ENCODE data around the gene GBF1. TPM values are rescaled to one million over a fixed set of nuclear protein-coding genes. Genes with fewer than 3 reads are reported as not detected.

Gene GBF1
- total and polyA plus RNA-seq, 2 donors: 22.9 to 29.3 TPM

- Histone ChIP-seq H3K4me1 (ENCODE audit: insufficient read depth) (no peaks in the 10 kb centered on the region), H3K27ac (ENCODE audit: low read depth) (no peak overlapping the region)
- WGBS: 76% methylated on average over 9 of the region's 9 CpGs
Observed at GRCh38 chr10:102416283-102416682, 171.0 kb downstream of the GBF1 start.

DNA sequence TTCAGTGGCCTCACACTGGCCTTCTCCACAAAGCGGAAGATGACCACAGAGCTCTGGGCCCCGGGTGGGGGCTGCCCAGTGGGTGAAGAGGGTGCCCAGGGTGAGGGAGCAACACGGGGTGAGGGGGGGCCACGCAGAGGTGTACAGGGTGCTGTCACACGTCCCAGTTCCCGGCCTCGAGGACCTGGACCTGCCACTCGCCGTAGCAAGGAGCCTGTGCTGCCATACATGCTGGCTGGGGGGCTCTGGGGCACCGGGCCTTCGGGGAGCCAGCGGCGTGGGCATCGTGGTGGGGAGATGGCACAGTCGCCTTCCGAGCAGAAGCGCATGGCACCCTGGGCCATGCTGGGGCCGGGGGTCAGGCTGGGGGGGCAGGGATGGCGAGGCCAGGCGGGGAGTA, 171.4 kb downstream of the GBF1 start:
- Histone ChIP-seq H3K4me3 (ENCODE audit: low read depth, low read length) (no peak overlapping the region), H3K36me3 (ENCODE audit: insufficient read depth) (no peaks in the 10 kb centered on the region), H3K4me1 (ENCODE audit: insufficient read depth) (no peaks in the 10 kb centered on the region), H3K27ac (ENCODE audit: low read depth) (no peak overlapping the region)
- no peak for DNase-seq (ENCODE audit: extremely low spot score)
- 85% methylated on average over 20 of the region's 20 CpGs for WGBS

More at GRCh38 chr10:102416283-102416682, 171.0 kb downstream of the GBF1 start:
- DNase-seq (ENCODE audit: extremely low spot score): no peak
- H3K36me3 ChIP-seq (ENCODE audit: insufficient read depth): no peaks in the 10 kb centered on the region
- no peak overlapping the region for H3K4me3 ChIP-seq (ENCODE audit: low read depth, low read length)

DNA sequence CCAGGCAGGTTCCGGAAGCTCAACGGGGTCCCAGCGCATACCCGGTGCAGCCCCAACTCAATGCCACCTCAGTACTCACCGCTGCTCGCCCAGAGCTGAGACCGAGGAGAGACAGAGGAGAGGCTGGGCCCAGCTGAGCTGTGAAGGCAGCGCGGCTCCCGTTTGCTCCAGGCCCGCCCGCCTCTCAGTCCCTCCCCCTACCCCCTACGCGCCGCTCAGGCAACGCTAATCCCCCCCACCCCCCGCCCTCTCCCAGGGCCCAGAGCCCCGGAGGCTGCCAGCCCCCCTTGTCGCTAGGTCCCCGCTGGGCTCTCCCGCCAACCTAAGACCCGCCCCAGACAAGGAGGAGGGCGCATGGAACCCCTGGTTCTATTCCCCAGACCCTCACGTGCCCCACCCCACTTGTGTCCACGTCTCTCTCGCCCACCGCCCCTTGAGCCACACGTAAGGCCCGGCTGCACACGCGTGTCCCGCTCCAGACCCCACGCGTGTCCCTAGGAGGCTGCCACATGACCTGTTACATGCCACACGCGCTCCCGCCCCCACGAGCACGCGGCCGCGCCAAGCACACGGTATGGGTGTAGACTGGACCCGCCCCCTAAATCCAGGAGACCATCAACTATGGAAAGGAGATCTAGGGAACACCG, 173.4 kb downstream of the GBF1 start, which contains the start of gene PSD:
TSS of gene PSD (minus strand) at position 164 of the 647 bp plus-strand sequence. CDS start 1,747 bp downstream, outside the sequence.
- DNase-seq (ENCODE audit: extremely low spot score): no peak
- Histone ChIP-seq H3K27ac (ENCODE audit: low read depth) (no peak within 1 kb of the TSS), H3K4me3 (ENCODE audit: low read depth, low read length) (peak within 1 kb of the TSS; percentile 89), H3K36me3 (ENCODE audit: insufficient read depth) (no peaks in the 10 kb centered on the region), H3K4me1 (ENCODE audit: insufficient read depth) (no peaks in the 10 kb centered on the region)
- 2% methylated on average over 45 of the region's 45 CpGs for WGBS

- Histone ChIP-seq H3K4me3 (ENCODE audit: low read depth, low read length) (peak overlapping the region; percentile 89), H3K4me1 (ENCODE audit: insufficient read depth) (no peaks in the 10 kb centered on the region), H3K36me3 (ENCODE audit: insufficient read depth) (no peaks in the 10 kb centered on the region), H3K27ac (ENCODE audit: low read depth) (no peak overlapping the region)
- WGBS: under 1% methylated on average over 54 of the region's 54 CpGs
- no peak for DNase-seq (ENCODE audit: extremely low spot score)
Observed at GRCh38 chr10:102419269-102420180, 174.2 kb downstream of the GBF1 start.

- DNase-seq (ENCODE audit: extremely low spot score): no peak
- 2% methylated on average over 21 of the region's 21 CpGs for WGBS
- H3K27ac ChIP-seq (ENCODE audit: low read depth): no peak overlapping the region
- H3K4me1 ChIP-seq (ENCODE audit: insufficient read depth): no peaks in the 10 kb centered on the region
- H3K4me3 ChIP-seq (ENCODE audit: low read depth, low read length): peak overlapping the region; percentile 89
- no peaks in the 10 kb centered on the region for H3K36me3 ChIP-seq (ENCODE audit: insufficient read depth)
Observed at GRCh38 chr10:102420181-102420713, 174.9 kb downstream of the GBF1 start.

DNA sequence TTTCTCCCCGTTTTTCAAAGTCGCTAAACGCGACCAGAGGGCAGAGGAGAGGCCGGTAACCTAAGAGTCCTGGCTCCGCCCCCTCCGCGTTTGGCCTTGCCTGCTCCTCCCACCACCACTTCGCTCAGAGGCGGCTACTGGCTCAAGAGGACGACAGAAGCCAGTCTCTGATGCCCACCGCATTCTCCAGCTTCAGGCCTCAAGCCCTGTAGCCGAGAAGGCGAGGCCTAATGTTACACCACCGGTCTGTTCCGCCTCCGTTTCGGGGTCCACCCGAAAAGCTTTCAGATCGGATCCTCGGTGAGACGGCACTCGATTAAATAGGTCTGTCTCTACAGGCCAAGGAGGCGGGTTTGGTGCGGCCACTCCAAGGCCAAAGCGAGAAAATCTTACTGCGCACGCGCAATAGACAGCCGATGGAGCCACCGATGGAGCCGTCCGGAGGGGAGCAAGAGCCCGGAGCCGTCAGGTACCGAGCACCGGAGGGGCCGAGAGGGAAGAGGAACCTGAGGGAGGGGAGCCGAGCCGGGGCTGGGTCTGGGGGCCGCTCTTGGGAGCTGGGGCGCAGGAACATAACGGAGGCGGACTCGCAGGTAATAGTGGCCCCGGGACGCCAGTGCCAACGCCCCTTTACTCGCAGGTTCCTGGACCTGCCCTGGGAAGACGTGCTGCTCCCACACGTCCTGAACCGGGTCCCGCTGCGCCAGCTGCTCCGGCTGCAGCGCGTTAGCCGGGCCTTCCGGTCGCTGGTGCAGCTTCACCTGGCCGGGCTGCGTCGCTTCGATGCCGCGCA, 175.6 kb downstream of the GBF1 start, which contains the start of gene FBXL15:
TSS of gene FBXL15 (plus strand) at position 123 of the 793 bp plus-strand sequence. CDS start at position 417, 294 bp downstream.
- peak within 1 kb of the TSS; percentile 86 for H3K27ac ChIP-seq (ENCODE audit: low read depth)
- H3K4me1 ChIP-seq (ENCODE audit: insufficient read depth): no peaks in the 10 kb centered on the region
- DNase-seq (ENCODE audit: extremely low spot score): peak; percentile 97
- peak within 1 kb of the TSS; percentile 89 for H3K4me3 ChIP-seq (ENCODE audit: low read depth, low read length)
- H3K36me3 ChIP-seq (ENCODE audit: insufficient read depth): no peaks in the 10 kb centered on the region
- under 1% methylated on average over 66 of the region's 66 CpGs for WGBS

DNA sequence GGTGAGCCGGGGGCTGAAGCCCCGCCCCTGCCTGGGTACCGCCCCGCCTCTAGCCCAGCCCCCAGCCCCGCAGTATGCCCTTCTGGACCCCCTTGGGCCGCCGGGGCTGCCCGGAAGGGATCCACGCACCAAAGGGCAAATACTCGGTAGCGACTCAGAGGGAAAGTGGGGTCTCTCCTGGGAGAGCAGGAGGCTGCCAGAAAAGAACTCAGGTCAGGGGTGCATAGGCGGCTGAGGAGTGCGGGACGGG, 176.1 kb downstream of the GBF1 start:
- no peak for DNase-seq (ENCODE audit: extremely low spot score)
- Histone ChIP-seq H3K4me3 (ENCODE audit: low read depth, low read length) (peak overlapping the region; percentile 89), H3K27ac (ENCODE audit: low read depth) (peak overlapping the region; percentile 86), H3K36me3 (ENCODE audit: insufficient read depth) (no peaks in the 10 kb centered on the region), H3K4me1 (ENCODE audit: insufficient read depth) (no peaks in the 10 kb centered on the region)
- 0% methylated on average over 14 of the region's 14 CpGs for WGBS

DNA sequence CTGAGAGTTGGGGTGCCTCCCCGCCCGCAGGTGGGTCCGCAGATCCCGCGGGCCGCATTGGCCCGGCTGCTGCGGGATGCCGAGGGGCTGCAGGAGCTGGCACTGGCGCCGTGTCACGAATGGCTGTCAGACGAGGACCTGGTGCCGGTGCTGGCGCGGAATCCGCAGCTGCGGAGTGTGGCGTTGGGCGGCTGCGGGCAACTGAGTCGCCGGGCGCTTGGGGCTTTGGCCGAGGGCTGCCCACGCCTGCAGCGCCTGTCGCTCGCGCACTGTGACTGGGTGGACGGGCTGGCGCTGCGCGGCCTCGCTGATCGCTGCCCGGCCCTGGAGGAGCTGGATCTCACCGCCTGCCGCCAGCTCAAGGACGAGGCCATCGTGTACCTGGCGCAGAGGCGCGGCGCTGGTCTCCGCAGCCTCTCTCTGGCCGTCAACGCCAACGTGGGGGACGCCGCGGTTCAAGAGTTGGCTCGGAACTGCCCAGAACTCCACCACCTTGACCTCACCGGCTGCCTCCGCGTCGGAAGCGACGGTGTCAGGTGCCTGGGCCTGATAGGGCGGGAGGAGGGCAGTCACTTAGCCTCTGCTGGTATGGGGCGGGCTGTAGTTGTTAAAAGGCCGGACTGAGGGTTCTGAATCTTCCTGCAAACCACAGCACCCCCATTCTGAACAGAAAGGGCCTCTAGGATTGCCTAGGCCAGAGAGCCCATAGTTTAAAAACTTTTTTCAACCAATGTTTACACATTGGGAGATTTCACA, 176.6 kb downstream of the GBF1 start:
- Histone ChIP-seq H3K36me3 (ENCODE audit: insufficient read depth) (no peaks in the 10 kb centered on the region), H3K27ac (ENCODE audit: low read depth) (peak overlapping the region; percentile 86), H3K4me3 (ENCODE audit: low read depth, low read length) (peak overlapping the region; percentile 89), H3K4me1 (ENCODE audit: insufficient read depth) (no peaks in the 10 kb centered on the region)
- no peak for DNase-seq (ENCODE audit: extremely low spot score)
- WGBS: 2% methylated on average over 62 of the region's 62 CpGs

DNA sequence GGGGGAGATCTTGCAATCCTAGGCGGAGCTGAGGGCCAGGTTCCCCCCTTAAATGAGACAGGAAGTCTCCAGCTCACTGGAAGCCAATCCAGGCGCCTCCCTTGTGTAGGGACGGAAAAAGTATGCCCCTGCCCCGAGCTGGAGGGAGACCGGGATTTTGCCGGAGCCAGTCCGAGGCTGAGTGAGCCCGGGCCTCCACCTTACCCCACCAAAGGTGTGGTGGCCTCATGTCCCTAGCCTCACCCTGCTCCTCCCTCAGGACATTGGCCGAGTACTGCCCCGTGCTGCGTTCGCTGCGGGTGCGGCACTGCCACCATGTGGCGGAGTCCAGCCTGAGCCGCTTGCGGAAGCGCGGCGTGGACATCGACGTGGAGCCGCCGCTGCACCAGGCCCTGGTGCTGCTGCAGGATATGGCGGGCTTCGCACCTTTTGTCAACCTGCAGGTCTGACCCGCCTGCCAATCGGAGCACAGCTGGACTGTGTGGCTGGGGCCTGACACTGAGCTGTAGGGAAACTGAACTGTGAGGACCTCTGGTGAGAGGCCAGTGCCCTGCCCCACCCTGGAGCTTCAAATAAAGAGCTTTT, 177.3 kb downstream of the GBF1 start:
- H3K27ac ChIP-seq (ENCODE audit: low read depth): peak overlapping the region; percentile 42
- H3K4me1 ChIP-seq (ENCODE audit: insufficient read depth): no peaks in the 10 kb centered on the region
- 6% methylated on average over 28 of the region's 28 CpGs for WGBS
- peak overlapping the region; percentile 89 for H3K4me3 ChIP-seq (ENCODE audit: low read depth, low read length)
- no peak for DNase-seq (ENCODE audit: extremely low spot score)
- H3K36me3 ChIP-seq (ENCODE audit: insufficient read depth): no peaks in the 10 kb centered on the region

GRCh38 chr10:102423372-102423968, 178.1 kb downstream of the GBF1 start:
- WGBS: 92% methylated on average over 13 of the region's 13 CpGs
- Histone ChIP-seq H3K4me3 (ENCODE audit: low read depth, low read length) (no peak overlapping the region), H3K36me3 (ENCODE audit: insufficient read depth) (no peaks in the 10 kb centered on the region), H3K4me1 (ENCODE audit: insufficient read depth) (no peaks in the 10 kb centered on the region), H3K27ac (ENCODE audit: low read depth) (no peak overlapping the region)
- DNase-seq (ENCODE audit: extremely low spot score): no peak

GRCh38 chr10:102424145-102424544, 178.8 kb downstream of the GBF1 start:
- DNase-seq (ENCODE audit: extremely low spot score): no peak
- Histone ChIP-seq H3K4me3 (ENCODE audit: low read depth, low read length) (no peak overlapping the region), H3K36me3 (ENCODE audit: insufficient read depth) (no peaks in the 10 kb centered on the region), H3K4me1 (ENCODE audit: insufficient read depth) (no peaks in the 10 kb centered on the region), H3K27ac (ENCODE audit: low read depth) (no peak overlapping the region)
- WGBS: 90% methylated on average over 9 of the region's 9 CpGs

DNA sequence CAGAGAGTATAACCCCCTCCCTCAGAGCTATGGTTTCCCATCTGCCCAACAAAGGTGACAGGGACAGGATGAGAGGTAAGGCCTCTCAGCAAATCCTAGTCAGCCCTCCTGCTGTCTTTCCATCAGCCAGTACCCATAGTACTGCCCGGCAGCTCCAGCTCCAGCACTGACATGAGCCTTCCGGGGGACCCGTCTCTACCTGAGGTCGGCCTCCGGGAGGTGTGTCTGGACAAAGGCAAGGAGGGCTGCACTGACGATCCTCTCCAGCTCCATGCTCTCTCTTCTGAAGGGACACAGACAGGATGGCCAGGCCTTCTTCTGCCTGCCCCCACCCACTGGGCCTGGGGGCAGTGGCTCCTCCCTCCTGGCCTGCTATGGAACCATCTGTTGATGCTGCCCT, 179.6 kb downstream of the GBF1 start:
- WGBS: 78% methylated on average over 6 of the region's 6 CpGs
- Histone ChIP-seq H3K4me3 (ENCODE audit: low read depth, low read length) (no peak overlapping the region), H3K4me1 (ENCODE audit: insufficient read depth) (no peaks in the 10 kb centered on the region), H3K27ac (ENCODE audit: low read depth) (no peak overlapping the region), H3K36me3 (ENCODE audit: insufficient read depth) (no peaks in the 10 kb centered on the region)
- no peak for DNase-seq (ENCODE audit: extremely low spot score)

All from urinary bladder (tissue), 4 donors.